Esophagus squamous epithelium (tissue), 4 donors: Measurements from ENCODE around the gene SFTPA2.
"Not testable (repeated sequence)": the region's sequence is repeated elsewhere in the genome, so short reads cannot be mapped to it uniquely, and the experiment has no call there.

ENCODE experiments used
- CTCF ChIP-seq, 6 experiments: fragments of 450-650 bp in 4 of 6; fragments of 200-600 bp in 2 of 6; sonication (generic) in 2 of 6; IDR thresholded peaks; one replicate each; pipeline ENCODE4 v1.5.1; 2016 to 2019; ENCODE audit warnings: antibody characterized with exemption in 6 of 6, mild to moderate bottlenecking in 4 of 6, moderate library complexity in 4 of 6
- POLR2A ChIP-seq, 4 donors: fragments of 450-650 bp; IDR thresholded peaks; one replicate each; pipeline ENCODE4 v1.6.1; 2017; ENCODE audit warnings: antibody characterized with exemption in 4 of 4, mild to moderate bottlenecking in 4 of 4, moderate library complexity in 3 of 4

GRCh38 chr10:79544926-79545659, 15.1 kb downstream of the SFTPA2 start:
- not testable (repeated sequence) for TF ChIP-seq CTCF, POLR2A (IDR thresholded peaks at IDR 0.05)
